Heart left ventricle (tissue), 13 donors: Measurements from ENCODE around the gene HTR2A.
"Not testable (repeated sequence)": the region's sequence is repeated elsewhere in the genome, so short reads cannot be mapped to it uniquely, and the experiment has no call there.

ENCODE experiments used
- POLR2A ChIP-seq, 2 donors: fragments of 450-650 bp; IDR thresholded peaks; one replicate each; pipeline ENCODE4 v1.6.1; 2017; ENCODE audit warnings: antibody characterized with exemption in 2 of 2, mild to moderate bottlenecking in 2 of 2, moderate library complexity in 2 of 2
- TF ChIP-seq, protein P1 (sequence below), 12 donors: fragments of 200-600 bp; sonication (generic) in 4 of 12; IDR thresholded peaks; one replicate each; pipeline versions ENCODE4 v1.5.0 to v1.8.0; 2018 to 2022; ENCODE audit warnings: antibody characterized with exemption in 12 of 12, mild to moderate bottlenecking in 5 of 12
- donor health status: ischemic (EF 13 %, LVEDD 7.1; RV severe dilation, severe dysfunction).
- donor health status: DM: no; HTN: yes; CAD: no.
- donor health status: DM: no; HTN: no; CAD: no.
- donor health status: ischemic (EF 25% LVEDD 6.9; RV normal size, moderate dysfunction).
- donor health status: ischemic (EF 25% LVEDD 5.7; RV mildly dilated, moderate dysfunction).
- donor health status: ischemic (EF 35%, LVEDD 5.7; RV mildly dilated, moderate dysfunction).
- donor health status: nonischemic (EF 11% LVEDD 7.7; RV severe dilation, severe dysfunction).
- donor health status: DM: yes; HTN: yes; CAD: no.
- donor health status: PGD.
- donor health status: ischemic (EF 29% LVEDD 5.4; RV normal size, mild dysfunction).
- donor health status: nonischemic (EF 23%, LVEDD 6.1; RV moderate dilation, normal function).

- TF ChIP-seq, protein P1, sequence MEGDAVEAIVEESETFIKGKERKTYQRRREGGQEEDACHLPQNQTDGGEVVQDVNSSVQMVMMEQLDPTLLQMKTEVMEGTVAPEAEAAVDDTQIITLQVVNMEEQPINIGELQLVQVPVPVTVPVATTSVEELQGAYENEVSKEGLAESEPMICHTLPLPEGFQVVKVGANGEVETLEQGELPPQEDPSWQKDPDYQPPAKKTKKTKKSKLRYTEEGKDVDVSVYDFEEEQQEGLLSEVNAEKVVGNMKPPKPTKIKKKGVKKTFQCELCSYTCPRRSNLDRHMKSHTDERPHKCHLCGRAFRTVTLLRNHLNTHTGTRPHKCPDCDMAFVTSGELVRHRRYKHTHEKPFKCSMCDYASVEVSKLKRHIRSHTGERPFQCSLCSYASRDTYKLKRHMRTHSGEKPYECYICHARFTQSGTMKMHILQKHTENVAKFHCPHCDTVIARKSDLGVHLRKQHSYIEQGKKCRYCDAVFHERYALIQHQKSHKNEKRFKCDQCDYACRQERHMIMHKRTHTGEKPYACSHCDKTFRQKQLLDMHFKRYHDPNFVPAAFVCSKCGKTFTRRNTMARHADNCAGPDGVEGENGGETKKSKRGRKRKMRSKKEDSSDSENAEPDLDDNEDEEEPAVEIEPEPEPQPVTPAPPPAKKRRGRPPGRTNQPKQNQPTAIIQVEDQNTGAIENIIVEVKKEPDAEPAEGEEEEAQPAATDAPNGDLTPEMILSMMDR (IDR thresholded peaks at IDR 0.05), result not testable (repeated sequence)
- not testable (repeated sequence) for TF ChIP-seq POLR2A (IDR thresholded peaks at IDR 0.05)
Observed at GRCh38 chr13:46804921-46805320, 91.9 kb downstream of the HTR2A start.
